NCI-H748 treated with DMSO at 0.1 percent for 48 hours (cell line): ENCODE results near the gene KIF21A.

Source experiments
- DNase-seq: peaks from one replicate; lab custom pipeline; 2025; lab: John Stamatoyannopoulos, UW

The KIF21A gene

GRCh38 chr12:39277416-39277815 lies 165.5 kb downstream of the KIF21A start:
- no peak for DNase-seq

GRCh38 chr12:39275846-39276245 lies 167.1 kb downstream of the KIF21A start:
- no peak for DNase-seq

GRCh38 chr12:39272871-39273655 lies 169.9 kb downstream of the KIF21A start:
- peak; percentile 19 for DNase-seq

GRCh38 chr12:39269492-39269891 lies 173.4 kb downstream of the KIF21A start:
- DNase-seq: no peak

- DNase-seq: no peak
Measured at GRCh38 chr12:39267886-39268285, 175.0 kb downstream of the KIF21A start.

GRCh38 chr12:39252628-39253027 lies 190.3 kb downstream of the KIF21A start:
- no peak for DNase-seq
